D721Med (cell line): Measurements from ENCODE around the gene TMEM209.
"Not testable (repeated sequence)": the region's sequence is repeated elsewhere in the genome, so short reads cannot be mapped to it uniquely, and the experiment has no call there.

Experiments
- DNase-seq: peaks from one replicate; pipeline ENCODE4 v3.0.0; 2011; ENCODE audit warnings: low spot score; ENCODE audit not compliant: insufficient read length
- FAIRE-seq: peaks from 2 replicates; lab custom pipeline; 2011; peaks lifted over from hg19 to GRCh38; lab: Jason Lieb, UNC
- TF ChIP-seq, protein P1 (sequence below): IDR thresholded peaks from 2 replicates; pipeline ENCODE4 v1.5.1; 2012; ENCODE audit warnings: mild to moderate bottlenecking, control low read depth; ENCODE audit not compliant: insufficient read depth; ENCODE audit errors: missing control alignments

TMEM209 gene

DNA sequence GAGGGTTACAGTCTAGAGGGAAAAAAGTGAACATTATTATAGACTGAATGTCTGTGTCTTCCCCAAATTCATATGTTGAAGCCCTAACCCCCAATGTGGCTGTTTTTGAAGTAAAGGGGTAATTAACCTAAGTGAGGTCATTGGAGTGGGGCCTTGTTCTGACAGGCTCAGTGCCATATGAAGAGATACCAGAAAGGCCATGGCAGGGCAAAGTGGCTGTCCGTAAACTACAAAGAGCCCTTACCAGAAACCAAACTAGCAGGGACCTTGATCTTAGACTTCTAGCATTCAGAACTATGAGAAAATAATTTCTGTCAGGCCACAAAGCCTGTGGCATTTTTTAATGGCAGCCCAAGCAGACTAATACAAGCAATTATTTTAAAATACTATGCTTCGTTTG lies 8.7 kb downstream of the TMEM209 start:
- no peak for DNase-seq
- TF ChIP-seq, protein P1, sequence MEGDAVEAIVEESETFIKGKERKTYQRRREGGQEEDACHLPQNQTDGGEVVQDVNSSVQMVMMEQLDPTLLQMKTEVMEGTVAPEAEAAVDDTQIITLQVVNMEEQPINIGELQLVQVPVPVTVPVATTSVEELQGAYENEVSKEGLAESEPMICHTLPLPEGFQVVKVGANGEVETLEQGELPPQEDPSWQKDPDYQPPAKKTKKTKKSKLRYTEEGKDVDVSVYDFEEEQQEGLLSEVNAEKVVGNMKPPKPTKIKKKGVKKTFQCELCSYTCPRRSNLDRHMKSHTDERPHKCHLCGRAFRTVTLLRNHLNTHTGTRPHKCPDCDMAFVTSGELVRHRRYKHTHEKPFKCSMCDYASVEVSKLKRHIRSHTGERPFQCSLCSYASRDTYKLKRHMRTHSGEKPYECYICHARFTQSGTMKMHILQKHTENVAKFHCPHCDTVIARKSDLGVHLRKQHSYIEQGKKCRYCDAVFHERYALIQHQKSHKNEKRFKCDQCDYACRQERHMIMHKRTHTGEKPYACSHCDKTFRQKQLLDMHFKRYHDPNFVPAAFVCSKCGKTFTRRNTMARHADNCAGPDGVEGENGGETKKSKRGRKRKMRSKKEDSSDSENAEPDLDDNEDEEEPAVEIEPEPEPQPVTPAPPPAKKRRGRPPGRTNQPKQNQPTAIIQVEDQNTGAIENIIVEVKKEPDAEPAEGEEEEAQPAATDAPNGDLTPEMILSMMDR, result no peak
- no peak for FAIRE-seq

DNA sequence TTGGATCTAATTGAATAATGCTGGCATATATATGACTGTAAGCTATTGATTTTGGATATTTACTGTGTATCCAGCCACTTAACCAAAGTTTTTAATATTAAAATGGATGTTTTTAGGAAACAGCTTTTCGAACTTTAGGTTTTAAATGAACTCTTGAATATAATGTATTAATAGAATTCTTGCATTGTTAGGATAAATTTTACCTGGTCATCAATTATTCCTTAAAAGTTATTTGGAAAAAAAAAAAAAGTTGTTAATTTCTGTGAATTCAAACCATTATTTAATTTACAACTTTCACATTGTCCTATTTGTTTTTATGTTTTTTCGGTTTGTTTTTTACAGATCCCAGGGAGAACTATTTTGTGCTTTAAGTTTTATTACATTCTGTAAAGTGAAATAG lies 9.8 kb downstream of the TMEM209 start:
- no peak for FAIRE-seq
- DNase-seq, result no peak
- TF ChIP-seq, protein P1, result no peak

DNA sequence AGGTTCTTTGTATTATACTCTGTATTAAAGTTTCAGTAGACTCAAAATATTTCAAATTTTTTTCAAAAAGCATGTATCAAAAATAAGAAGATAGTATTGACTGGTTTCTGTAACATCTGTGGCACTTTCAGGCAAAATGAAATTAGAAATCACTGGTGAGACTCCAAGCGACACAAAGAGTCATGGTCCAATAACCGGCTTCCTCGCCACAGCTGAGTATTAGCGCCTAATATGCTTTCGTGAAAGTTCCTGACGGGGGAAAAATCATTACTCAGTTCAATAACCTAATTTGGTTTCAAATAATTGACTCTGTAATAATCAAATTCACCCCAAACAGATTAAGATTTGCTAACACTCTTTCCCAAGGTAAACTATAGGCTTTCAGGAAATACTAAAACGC lies 13.4 kb downstream of the TMEM209 start:
- DNase-seq (no peak), FAIRE-seq (no peak)
- TF ChIP-seq, protein P1, result no peak

DNA sequence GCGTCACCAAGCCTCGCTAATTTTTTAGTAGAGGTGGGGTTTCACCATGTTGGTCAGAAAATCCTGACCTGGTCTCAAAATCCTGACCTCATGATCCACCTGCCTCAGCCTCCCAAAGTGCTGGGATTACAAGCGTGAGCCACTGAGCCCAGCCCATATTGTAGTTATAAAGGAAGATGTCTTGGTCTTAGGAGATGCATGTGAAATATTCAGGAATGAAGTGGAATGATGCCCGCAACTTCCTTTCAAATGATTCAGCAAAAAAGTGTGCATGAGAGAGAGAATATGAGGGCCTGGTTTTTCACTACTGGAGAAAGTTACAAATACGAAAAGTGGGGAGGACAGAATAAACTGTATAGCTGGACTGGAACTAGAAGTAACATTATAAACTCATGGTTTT lies 15.9 kb downstream of the TMEM209 start:
- DNase-seq (no peak), FAIRE-seq (no peak)
- TF ChIP-seq, protein P1, result no peak

DNA sequence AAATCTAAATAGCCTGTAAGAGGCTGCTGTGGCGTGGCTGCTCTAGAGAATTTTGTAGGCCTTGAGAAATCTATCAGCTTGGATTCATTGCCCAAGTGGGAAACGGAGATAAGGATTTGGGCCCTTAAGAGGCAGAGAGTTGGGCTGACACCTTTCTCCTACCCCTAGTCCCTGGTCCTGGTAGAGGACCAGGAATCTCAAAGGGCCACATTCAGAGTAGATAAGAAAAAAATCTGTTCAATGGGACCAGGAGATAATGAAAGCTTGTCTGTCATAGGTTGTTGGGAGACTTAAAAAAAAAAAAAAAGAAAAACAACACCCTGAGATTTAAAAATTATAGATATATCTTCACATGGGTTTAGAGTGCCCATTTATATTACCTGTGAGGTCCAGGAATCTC lies 17.8 kb downstream of the TMEM209 start:
- TF ChIP-seq, protein P1, result no peak
- DNase-seq (no peak), FAIRE-seq (no peak)

DNA sequence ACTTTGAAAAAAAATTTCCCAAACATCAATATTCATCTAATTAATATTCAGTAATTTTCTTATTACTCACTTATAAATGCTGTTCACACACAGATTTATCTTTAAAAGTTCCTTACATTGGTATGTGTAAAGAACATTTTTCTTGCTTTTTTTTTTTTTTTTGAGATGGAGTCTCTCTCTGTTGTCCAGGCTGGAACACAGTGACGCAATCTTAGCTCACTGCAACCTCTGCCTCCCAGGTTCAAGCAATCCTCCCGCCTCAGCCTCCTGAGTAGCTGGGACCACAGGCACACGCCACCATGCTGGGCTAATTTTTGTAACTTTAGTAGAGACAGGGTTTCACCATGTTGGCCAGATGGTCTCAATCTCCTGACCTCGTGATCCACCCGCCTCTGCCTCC lies 20.9 kb downstream of the TMEM209 start:
- not testable (repeated sequence) for DNase-seq, FAIRE-seq

DNA sequence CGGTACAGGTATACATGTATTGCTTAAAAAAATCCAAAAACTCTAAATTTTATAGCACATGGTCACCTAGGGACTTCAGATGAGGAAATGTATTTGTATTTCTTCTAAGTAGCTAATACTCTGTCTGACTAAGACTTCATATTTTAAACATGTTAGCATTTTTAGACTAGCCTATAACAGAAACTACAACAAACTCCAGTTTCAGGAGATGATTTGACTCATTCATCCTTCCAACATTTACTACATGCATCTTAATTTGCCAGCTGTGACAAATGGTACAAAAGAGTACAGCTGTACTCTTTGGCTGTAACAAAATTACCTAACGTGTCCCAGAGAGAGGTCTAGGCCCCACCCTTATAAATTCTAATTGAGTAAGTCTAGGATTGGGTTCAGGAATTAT lies 22.2 kb downstream of the TMEM209 start:
- DNase-seq, result no peak
- no peak for FAIRE-seq
- TF ChIP-seq, protein P1, result no peak

DNA sequence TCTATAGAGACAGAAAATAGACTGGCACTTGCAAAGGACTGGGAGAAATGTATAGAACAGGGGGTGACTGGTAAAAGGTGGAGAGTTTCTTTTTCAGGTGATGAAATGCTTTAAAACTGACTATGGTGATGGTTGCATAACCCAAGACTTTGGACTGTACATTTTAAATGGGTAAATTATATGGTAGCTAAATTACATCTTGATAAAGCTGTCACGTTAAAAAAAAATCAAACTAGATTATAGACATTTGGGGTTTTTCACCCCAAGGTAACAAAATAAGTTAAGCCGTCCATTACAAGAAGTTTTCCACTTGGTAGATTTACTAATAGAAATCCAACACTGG lies 24.0 kb downstream of the TMEM209 start:
- TF ChIP-seq, protein P1, result no peak
- DNase-seq, result no peak
- FAIRE-seq, result no peak
